DND-41 (cell line): ENCODE data around the gene TM4SF1.

ENCODE experiments used
- ATAC-seq: fragments of 200-7000 bp; cut with Tn5 transposase; 3 replicates; pipeline ENCODE4 v1.9.1; 2021; ENCODE audit warnings: low read depth; ENCODE audit not compliant: insufficient read depth
- DNase-seq: peaks from one replicate; pipeline ENCODE4 v3.0.0-alpha.2; 2020
- H2AFZ ChIP-seq: 2 replicates; pipeline ENCODE4 v1.6.0; 2012; ENCODE audit warnings: low read depth, low read length
- H3K27ac ChIP-seq: 2 replicates; pipeline ENCODE4 v1.5.1; 2012; ENCODE audit warnings: low read length, inconsistent platforms
- H3K27me3 ChIP-seq: fragments of 200-600 bp; sonication (generic); 2 replicates; pipeline ENCODE4 v1.6.0; 2012; ENCODE audit warnings: low read length, mild to moderate bottlenecking, inconsistent platforms; ENCODE audit not compliant: insufficient read depth, poor library complexity
- H3K36me3 ChIP-seq: 2 replicates; pipeline ENCODE4 v1.5.1; 2012; ENCODE audit warnings: low read length, inconsistent platforms; ENCODE audit not compliant: insufficient read depth
- H3K4me1 ChIP-seq: 2 replicates; pipeline ENCODE4 v1.5.1; 2012; ENCODE audit warnings: mild to moderate bottlenecking, low read length; ENCODE audit not compliant: insufficient read depth
- H3K4me2 ChIP-seq: 2 replicates; pipeline ENCODE4 v1.6.0; 2012; ENCODE audit warnings: mild to moderate bottlenecking, moderate library complexity, low read length, inconsistent platforms; ENCODE audit not compliant: insufficient read depth
- H3K4me3 ChIP-seq, 2 experiments: fragments of 200-600 bp in 1 of 2; shearing (Covaris generic) in 1 of 2; 2 replicates each; pipeline ENCODE4 v1.5.1; 2012 to 2016; ENCODE audit warnings: inconsistent platforms in 2 of 2, low read length in 2 of 2, mild to moderate bottlenecking in 2 of 2, low read depth in 1 of 2, moderate library complexity in 1 of 2
- H3K79me2 ChIP-seq: 2 replicates; pipeline ENCODE4 v1.6.0; 2012; ENCODE audit warnings: low read length, inconsistent platforms; ENCODE audit not compliant: insufficient read depth
- H3K9ac ChIP-seq: 2 replicates; pipeline ENCODE4 v1.6.0; 2012; ENCODE audit warnings: low read depth, mild to moderate bottlenecking, inconsistent platforms, low read length, moderate library complexity
- H3K9me3 ChIP-seq: 2 replicates; pipeline ENCODE4 v1.5.1; 2012; ENCODE audit warnings: low read length, moderate library complexity, mild to moderate bottlenecking, inconsistent platforms; ENCODE audit not compliant: insufficient read depth, severe bottlenecking
- H4K20me1 ChIP-seq: 2 replicates; pipeline ENCODE4 v1.6.0; 2012; ENCODE audit warnings: low read length; ENCODE audit not compliant: insufficient read depth
- EZH2 ChIP-seq: IDR thresholded peaks from 3 replicates; pipeline ENCODE4 v1.6.1; 2012; ENCODE audit warnings: borderline replicate concordance, low read depth, mild to moderate bottlenecking, moderate library complexity, low read length, inconsistent platforms; ENCODE audit not compliant: severe bottlenecking
- TF ChIP-seq, protein P1 (sequence below): IDR thresholded peaks from 2 replicates; pipeline ENCODE4 v1.5.1; 2012; ENCODE audit warnings: borderline replicate concordance, low read length, moderate library complexity, mild to moderate bottlenecking; ENCODE audit not compliant: poor library complexity, severe bottlenecking; ENCODE audit errors: extremely low read depth

TM4SF1 gene

DNA sequence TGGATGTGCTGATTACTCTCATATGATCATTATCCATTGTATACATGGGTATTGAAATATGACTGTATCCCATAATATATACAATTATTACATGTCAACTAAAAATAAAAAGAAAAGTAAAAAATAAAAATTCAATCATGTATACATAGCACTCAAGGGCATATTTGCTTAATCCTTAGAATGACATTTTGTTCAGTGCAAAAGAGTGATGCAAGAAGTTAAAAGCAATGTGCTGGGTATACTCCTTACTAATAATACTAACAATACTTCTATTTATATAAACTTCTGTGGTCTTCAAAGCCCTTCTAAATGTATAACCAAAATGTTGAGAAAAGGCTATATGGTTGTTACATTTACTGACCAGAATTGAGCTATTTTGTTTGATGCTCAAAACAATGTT lies 23.2 kb upstream of the TM4SF1 start:
- Histone ChIP-seq H3K36me3 (no peaks in the 10 kb centered on the region), H3K4me1 (no peaks in the 10 kb centered on the region), H3K4me3 (no peak overlapping the region), H4K20me1 (no peaks in the 10 kb centered on the region), H3K27me3 (peaks cover 5% of the 10 kb centered on the region), H2AFZ (no peak overlapping the region), H3K9me3 (no peaks in the 10 kb centered on the region), H3K27ac (no peak overlapping the region), H3K4me2 (no peak overlapping the region), H3K79me2 (no peaks in the 10 kb centered on the region), H3K9ac (no peak overlapping the region)
- TF ChIP-seq EZH2: no peak
- TF ChIP-seq, protein P1, sequence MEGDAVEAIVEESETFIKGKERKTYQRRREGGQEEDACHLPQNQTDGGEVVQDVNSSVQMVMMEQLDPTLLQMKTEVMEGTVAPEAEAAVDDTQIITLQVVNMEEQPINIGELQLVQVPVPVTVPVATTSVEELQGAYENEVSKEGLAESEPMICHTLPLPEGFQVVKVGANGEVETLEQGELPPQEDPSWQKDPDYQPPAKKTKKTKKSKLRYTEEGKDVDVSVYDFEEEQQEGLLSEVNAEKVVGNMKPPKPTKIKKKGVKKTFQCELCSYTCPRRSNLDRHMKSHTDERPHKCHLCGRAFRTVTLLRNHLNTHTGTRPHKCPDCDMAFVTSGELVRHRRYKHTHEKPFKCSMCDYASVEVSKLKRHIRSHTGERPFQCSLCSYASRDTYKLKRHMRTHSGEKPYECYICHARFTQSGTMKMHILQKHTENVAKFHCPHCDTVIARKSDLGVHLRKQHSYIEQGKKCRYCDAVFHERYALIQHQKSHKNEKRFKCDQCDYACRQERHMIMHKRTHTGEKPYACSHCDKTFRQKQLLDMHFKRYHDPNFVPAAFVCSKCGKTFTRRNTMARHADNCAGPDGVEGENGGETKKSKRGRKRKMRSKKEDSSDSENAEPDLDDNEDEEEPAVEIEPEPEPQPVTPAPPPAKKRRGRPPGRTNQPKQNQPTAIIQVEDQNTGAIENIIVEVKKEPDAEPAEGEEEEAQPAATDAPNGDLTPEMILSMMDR: no peak
- ATAC-seq (no peak), DNase-seq (no peak)

- peaks cover 3% of the 10 kb centered on the region for H3K27me3 ChIP-seq
- no peak overlapping the region for H3K27ac ChIP-seq
- H3K4me1 ChIP-seq: no peaks in the 10 kb centered on the region
Measured at GRCh38 chr3:149398296-149398695, 20.8 kb upstream of the TM4SF1 start.

DNA sequence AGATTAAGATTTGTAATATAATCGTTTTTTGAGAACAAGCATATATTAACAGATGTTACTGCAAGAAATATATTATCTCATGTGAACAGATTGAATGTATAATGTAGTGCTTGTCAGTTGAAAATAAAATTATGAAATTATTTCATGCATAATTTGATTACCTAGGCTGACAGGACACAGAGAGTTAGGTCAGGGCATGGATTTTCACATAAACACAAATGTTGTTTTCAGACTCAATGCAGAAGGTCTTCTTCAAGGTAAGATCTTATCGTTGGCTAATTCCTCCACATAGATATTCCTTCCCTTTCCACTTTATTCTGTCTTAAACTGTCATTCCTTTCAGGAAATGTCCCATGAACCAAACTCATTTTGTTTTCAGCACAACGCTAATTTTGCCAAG lies 20.1 kb upstream of the TM4SF1 start:
- H3K36me3 ChIP-seq: no peaks in the 10 kb centered on the region
- peaks cover 3% of the 10 kb centered on the region for H3K27me3 ChIP-seq
- TF ChIP-seq EZH2: no peak
- TF ChIP-seq, protein P1: no peak
- DNase-seq: no peak
- no peak overlapping the region for H3K4me2 ChIP-seq
- H4K20me1 ChIP-seq: no peaks in the 10 kb centered on the region
- H2AFZ ChIP-seq: no peak overlapping the region
- no peak overlapping the region for H3K9ac ChIP-seq
- no peak for ATAC-seq
- H3K79me2 ChIP-seq: no peaks in the 10 kb centered on the region
- H3K4me3 ChIP-seq: no peak overlapping the region
- no peaks in the 10 kb centered on the region for H3K4me1 ChIP-seq
- H3K27ac ChIP-seq: no peak overlapping the region
- no peaks in the 10 kb centered on the region for H3K9me3 ChIP-seq

More at GRCh38 chr3:149398296-149398695, 20.8 kb upstream of the TM4SF1 start:
- Histone ChIP-seq H3K9me3 (no peaks in the 10 kb centered on the region), H2AFZ (no peak overlapping the region), H3K79me2 (no peaks in the 10 kb centered on the region), H3K4me2 (no peak overlapping the region), H3K9ac (no peak overlapping the region), H4K20me1 (no peaks in the 10 kb centered on the region), H3K4me3 (no peak overlapping the region), H3K36me3 (no peaks in the 10 kb centered on the region)
- TF ChIP-seq, protein P1: no peak
- no peak for TF ChIP-seq EZH2
- no peak for DNase-seq
- no peak for ATAC-seq

DNA sequence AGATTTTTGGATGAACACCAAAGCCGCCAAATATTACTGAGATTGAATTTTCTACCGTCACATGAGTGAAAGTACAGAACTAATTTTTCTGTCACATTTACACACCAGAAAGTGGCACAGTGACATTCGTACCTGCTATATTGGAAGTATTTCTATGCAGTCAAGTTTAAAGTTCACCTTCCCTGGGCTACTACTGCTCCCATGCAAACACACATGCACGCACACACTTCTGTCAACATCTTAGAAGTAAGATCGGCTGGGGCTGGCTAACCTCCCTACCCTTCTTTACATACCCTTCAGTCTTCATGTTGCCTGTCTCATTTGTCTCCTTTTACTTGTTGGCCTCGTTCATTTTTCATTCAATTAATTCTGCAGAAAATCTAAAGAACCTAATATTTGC lies 19.0 kb upstream of the TM4SF1 start:
- Histone ChIP-seq H3K79me2 (no peaks in the 10 kb centered on the region), H3K9ac (no peak overlapping the region), H3K27ac (no peak overlapping the region), H3K4me3 (no peak overlapping the region), H4K20me1 (no peaks in the 10 kb centered on the region), H3K36me3 (no peaks in the 10 kb centered on the region), H3K9me3 (no peaks in the 10 kb centered on the region), H3K4me2 (no peak overlapping the region), H3K4me1 (no peaks in the 10 kb centered on the region), H3K27me3 (no peaks in the 10 kb centered on the region), H2AFZ (no peak overlapping the region)
- DNase-seq (no peak), ATAC-seq (no peak)
- TF ChIP-seq, protein P1: no peak
